Activated CD8-positive, alpha-beta memory T cell treated with anti-CD3 and anti-CD28 coated beads, Interleukin-2, amount 50 U/mL, for 48 hours (primary cell): ENCODE measurements around the gene CDH20.
"Not testable (repeated sequence)": the region's sequence is repeated elsewhere in the genome, so short reads cannot be mapped to it uniquely, and the experiment has no call there.

ENCODE experiments used
- DNase-seq: peaks from one replicate; pipeline ENCODE4 v3.0.0-alpha.2; 2020

Gene CDH20

DNA sequence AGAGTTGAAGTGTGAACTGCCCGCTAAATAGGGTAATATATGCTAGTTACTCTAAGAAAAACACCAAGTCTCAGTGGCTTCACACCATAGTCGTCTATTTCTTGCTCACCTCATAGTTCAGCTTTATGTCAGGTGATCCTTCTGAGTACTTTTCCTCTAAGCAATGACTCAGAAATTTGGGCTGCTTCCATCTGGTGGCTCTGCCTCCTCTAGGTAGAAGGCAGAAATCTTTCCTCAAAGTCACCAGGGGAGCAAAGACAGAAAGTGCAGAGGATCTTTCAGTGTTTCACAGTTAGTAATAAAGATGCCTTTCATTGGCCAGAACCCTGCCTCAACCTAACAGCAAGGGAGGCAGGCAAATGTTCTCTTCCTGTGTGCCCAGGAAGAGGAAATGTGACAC, 17.3 kb downstream of the CDH20 start:
- no peak for DNase-seq

DNA sequence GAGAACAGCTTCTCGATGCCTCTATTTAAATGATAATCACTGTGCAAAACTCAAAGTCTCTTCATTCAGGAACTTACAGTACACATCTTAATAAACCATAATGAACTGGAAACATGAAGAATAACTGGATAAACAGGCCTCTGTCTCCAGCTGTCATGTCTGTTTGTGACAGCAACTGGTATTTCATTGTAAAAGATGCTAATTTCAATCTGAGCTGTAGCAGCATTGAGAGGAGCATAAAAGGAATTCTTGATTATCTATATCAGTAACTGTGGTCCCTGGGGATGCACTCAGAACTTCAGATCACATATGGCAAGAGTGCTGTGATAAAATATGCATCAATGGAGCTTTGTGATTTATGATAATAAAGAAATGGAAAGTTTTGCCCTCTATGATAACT, 18.8 kb downstream of the CDH20 start:
- no peak for DNase-seq

DNA sequence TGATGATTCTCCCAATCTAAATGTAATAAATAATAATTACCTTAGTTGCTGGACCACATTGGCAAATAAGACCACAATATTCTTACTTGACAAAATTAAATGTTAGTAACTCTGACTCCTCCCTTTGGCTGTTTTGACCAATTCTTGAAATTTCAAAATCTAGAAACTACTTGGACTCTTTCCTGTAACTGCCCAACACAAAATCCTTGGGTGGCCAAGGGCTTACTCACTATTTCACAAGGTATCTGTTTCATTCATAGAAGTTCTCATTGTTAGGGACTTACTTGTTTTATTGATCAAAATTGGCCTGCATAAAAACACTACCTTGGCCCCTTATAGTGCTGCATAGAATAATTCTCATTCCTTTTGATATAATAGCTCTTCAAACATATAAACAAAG, 19.4 kb downstream of the CDH20 start:
- no peak for DNase-seq

DNA sequence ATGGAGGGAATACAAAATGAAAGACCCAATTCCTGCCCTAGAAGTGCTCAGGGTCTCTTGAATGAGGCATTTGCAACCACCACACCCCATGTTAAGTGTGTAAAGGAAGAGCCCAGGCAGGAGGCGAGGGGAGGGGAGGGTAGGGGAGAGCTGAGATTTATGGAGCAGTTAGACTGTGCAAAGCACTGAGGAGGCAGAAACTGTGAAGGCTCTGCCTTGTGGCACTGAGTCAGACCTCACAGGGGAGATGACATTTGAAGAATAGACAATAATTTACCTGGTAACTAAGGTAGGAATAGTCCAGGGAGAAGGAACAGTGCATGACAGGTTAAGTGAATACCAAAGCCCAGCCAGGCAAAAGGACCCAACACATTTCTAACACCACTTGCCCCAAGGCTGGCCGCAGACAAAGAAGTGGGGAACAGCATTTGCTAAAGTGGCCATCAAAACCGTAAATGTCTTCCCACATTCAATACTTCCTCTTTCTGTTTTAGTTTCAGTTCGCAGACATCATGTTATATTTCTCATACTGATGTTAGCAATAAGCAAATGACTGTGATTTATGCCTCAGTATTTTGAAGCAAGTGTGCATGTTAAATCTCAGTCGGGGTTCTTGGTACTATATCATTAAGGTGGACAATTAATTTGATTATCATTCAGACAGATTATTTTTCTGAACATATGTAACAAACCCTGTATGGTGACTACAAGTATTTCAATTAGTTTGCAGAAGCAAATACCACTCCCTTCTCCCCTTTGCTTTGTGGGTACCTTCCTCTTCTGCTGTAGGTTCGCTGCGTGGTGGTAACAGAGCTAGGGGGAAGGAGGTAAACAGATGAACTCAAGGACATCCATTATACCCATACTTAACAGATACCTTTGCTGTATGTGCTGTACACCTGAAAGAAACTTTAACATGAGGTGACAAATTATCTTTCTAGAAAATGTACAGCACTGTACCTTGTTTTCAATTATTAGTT, 27.5 kb downstream of the CDH20 start:
- no peak for DNase-seq

DNA sequence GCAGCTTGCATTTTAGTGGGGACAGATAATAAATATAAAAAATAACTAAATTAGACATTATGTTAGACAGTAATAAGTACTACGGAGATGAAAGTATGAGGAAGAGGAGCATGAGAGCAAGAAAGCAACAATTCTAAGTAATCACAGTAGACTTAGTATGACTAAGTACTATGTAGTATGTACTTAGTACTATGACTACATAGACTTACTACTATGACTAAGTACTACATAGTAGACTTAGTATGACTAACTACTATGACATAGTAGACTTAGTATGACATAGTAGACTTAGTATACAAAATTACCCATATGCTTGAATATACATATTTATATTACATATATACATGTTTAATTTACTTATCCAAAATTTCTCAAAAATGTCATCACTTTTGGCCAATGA, 29.3 kb downstream of the CDH20 start:
- DNase-seq: no peak

DNA sequence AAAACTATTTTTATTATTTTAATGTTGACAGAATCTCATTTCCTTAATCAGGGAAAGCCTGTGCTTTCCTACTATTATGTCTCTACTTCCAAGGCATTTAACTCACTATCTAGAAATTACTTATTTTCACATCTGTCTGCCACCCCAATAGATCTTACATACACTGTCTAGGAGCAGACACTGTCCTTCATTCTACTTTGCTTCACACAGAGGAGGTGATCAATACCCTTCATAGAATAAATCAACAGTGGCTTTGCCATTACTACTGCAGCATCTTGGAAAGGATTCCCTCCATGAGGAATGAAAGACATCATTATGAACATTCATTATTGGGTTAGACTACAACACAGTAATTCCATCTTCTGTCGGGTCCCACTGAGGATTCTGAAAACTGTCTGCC, 31.7 kb downstream of the CDH20 start:
- no peak for DNase-seq

DNA sequence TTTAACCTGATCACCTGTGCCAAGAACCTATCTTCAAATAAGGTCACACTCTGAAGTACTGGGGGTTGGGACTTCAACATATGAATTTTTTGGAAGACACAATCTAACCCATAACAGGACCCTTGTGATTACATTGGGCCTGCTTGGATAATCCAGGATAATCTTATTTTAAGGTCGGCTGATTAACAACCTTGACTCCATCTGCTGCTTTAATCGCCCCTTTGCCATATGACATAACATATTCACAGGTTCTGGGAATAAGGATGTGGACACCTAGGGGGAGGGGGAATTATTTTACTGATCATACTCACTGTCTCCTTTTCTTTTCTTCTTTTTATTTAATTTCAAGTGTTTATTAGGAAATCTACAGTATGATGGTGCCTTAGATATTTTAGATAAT, 34.8 kb downstream of the CDH20 start:
- no peak for DNase-seq

DNA sequence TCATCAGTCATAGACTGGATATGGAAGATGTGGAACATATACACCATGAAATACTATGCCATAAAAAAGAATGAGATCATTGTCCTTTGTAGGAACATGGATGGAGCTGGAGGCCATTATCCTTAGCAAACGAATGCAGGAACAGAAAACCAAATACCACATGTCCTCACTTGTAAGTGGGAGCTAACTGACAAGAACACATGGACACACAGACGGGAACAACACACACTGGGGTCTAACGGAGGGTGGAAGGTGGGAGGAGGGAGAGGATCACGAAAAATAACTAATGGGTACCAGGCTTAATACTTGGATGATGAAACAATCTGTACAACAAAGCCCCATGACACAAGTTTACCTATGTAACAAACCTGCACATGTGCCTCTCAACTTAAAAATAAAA, 36.4 kb downstream of the CDH20 start:
- DNase-seq: not testable (repeated sequence)

DNA sequence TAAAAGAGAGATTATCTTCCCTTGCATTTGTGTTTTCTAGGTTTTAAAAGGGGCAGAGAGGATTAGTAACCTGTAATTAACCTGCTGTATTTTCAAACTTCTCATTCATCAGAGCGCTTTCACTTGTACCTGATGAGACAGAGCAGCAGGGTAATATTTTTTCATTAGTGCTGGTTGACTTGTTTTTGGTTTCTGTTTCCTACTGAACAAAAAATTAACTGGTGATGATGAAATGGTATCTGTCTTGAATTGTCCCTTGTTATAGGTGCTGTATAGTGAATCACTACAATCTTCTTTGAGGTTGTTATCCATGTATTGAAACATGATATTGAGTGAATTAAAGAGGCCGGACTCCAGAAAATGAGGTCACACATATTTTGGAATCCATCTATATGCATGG, 37.9 kb downstream of the CDH20 start:
- no peak for DNase-seq

DNA sequence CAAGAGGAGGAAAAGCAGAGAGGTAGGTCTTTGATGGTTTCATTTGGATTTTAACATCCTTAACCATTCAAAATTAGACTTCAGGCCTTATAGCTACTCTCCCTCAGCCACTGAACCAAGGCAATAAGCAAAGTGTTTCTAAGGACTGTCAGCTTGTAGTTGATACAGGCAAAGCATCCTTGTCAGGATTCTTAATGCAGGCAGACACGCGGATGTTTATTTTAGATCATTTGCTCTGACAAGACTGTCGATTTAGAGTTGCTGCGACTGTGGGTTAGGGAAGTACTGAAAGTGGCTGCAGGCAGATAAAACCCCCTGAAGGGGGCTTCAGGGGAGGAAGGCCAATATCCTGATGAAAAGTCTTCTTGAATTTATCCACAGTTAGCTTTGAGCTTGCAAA, 46.6 kb downstream of the CDH20 start:
- no peak for DNase-seq

DNA sequence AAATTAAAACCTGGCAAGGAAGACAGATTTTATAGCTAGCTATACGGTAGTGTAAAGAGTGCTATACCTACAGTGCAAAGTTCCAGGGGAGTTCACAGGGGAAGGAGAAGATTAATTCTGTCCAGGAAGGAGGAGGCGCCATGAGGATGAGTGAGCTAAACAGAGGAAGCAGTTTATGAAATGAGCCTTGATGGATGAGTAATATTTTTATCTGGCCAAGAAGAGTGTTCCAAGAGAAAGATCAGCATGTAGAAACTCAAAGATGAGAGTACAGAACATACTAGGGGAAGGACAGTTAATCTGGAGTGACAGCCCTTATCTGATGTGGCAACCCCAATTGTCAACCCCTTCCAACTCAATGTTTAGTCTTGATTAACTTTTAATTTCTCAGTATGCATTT, 54.8 kb downstream of the CDH20 start:
- no peak for DNase-seq

DNA sequence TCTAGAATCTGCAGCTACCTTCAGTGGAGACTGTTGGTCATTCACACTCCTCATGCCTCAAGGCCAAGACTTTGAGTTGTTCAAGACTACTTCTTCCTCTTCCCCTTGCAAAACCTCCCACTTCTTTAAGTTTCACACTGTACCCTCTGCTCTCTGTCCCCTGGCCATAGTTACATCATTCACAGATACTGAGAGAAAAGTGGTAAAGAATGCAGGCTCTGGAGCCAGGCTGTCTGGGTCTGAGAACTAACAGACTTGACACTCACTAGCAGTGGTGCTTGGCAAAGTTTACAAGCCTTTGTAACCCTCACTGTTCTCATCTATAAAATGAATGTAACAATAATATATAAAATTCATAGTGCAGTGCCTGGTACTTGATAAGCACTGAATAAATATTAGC, 61.8 kb downstream of the CDH20 start:
- no peak for DNase-seq

DNA sequence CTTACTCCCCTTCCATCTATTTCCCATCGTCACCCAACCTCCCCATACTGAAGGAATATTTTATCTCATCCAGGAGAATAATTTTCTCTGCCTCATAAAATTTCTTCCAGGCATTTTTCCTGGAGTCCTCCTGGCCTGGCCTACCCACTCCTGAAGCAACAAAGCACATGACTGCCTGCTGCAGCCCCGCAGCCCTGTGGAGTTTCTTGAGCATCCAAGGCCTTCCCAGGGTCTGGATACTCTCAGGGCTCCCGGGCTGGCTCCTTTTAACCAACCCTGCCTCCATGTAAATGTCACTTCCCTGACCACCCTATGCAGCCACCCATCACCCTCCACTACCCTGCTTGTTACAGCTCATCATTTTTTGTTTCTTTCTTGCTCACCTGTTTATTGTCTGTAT, 64.0 kb downstream of the CDH20 start:
- no peak for DNase-seq

DNA sequence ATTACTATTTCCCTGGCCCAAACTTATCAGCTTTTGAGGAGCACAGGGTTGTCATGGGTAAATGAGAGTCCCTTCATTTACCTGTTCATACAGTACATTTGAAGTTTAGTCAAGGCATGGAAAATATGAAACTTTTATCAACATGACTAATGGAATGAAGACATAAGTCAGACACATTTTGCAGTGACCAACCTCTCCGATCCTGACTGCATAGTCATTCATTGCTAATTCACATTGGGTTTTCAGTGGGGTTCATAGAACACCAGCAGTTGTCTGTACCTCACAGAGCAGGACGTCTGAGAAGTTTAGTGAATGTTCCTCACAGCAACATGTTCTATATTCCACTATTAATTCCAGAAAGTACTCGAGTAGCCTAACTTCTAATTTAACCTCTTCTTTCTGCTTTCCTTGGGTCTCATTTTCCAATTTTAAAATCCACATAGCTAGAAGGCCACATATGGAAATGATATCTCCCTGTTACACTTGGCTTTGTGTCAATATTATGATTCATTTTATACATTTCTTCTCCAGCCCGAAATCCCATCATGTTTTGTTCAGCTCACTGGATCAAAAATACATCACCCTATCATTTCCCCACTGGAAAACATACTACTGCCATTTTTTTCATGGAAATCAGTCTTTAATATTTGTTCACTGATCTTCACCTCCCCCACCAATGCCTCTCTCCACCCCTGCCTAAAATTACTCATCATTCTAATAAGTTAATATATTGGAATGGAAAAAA, 65.9 kb downstream of the CDH20 start:
- DNase-seq: no peak

DNA sequence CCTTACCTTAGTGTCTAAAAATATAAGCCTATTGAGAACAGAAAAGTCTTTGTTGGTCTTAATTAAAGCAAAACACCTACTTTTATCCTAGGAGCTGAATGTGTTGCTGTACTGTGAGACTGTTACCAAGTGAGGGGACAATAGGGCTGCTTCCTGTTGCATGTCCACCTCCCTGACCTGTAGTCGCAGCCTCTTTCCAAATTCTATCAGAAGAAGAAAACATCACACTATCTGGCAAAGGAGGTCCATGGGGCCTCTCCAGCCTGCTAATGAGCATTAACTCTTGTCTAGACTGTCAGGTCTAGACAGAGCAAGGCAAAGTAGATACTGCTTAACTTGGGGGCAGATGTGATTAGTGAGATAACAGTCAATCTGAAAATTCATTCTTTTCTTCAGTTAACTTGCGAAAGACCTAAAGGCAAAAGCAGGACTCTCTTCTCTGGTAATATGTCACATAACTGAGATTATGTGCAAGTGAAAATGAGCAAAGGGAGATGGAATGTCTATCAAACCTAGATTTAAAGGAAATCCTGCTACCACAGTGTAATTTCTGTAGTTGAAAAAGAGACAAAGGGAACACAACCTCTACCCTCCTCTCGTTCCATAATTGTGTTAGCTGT, 66.9 kb downstream of the CDH20 start:
- DNase-seq: no peak

DNA sequence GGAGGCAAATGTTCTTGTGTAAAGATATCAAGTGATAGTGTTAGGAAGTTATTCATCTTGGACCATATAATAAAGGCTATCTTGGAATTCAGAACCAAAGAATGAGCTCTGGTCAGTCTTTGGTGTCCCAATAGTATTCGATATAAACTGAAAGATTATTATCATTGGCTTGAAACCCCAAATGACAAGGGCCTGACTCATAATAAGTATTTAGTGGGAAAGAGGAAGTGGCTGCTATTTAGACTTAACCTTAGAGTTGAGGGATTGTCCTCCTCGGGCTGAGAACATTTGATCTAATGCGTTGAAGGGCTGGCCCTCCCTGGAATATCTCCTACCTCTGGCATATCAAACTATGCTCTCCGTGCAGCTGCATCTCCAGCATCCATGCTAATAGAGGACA, 67.5 kb downstream of the CDH20 start:
- no peak for DNase-seq

DNA sequence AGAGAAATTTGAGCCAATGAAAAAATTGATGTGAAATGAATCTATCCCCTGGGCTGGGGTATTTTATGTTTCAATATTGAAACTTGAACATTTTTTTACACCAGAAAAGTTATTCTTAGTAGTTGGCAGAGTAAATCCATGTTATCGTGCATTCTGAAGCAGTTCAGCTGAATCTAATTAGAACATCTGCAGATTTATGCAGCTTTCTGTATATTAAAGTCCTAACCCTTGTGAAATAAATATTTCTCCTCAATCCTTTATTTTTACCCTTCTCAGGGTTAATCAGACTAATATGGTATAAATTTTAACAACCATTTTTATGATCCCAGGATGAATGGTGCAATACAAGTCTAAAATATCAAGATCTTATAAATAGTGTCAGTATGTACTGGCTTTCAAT, 69.5 kb downstream of the CDH20 start:
- no peak for DNase-seq

DNA sequence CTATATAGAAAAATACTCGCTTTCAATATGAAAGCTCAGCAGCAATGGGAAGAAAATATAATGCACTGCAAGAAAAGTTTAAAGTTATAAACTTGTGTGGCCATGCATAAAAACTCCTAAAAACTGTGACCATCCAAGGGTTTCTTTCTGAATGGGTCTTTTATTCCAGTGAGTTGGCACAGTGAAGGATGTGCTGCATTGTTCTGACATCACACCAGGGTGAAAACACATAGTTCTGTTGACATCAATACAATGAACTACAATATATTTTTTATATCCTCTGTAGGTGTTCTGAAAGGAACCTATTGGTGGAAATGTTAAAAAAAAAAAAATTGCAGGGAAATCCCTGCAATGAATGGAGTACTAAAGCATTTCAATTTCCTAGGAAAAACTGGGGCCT, 80.2 kb downstream of the CDH20 start:
- DNase-seq: no peak

DNA sequence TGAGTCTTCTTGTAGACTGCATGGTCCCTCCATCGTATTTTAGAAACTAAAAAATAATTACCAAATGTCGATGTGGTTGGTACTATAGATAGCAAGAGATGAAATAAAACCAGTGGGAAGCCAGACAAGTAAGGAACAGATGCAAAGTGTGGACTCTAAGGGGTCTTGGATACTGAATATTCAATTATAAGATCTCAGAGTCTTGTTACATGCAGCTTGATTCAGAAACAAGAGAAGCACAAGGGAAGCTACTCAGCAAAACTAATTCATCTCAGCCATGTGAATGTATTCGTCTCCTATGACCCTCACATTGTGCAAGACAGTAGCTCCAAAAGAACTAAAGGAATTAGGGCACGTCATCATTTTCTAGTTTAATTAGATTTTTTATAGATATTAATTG, 80.9 kb downstream of the CDH20 start:
- DNase-seq: no peak

DNA sequence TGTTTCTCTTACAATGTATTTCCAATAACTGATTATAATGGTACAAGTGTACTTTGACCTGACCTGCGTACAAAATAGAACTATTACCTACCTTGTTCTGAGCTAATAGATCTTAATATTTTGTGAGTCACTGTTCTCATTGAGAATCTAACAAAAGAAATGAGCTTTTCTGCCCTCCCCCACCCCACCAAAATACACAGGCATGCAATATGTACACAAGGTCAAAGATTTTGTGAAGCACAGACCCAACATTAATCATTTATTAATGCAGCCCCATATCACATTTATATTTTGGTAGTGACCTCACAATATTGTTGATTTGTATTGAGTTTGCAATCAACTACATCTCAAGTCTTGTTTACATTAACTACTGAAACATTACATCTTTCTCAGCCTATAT, 86.5 kb downstream of the CDH20 start:
- no peak for DNase-seq

DNA sequence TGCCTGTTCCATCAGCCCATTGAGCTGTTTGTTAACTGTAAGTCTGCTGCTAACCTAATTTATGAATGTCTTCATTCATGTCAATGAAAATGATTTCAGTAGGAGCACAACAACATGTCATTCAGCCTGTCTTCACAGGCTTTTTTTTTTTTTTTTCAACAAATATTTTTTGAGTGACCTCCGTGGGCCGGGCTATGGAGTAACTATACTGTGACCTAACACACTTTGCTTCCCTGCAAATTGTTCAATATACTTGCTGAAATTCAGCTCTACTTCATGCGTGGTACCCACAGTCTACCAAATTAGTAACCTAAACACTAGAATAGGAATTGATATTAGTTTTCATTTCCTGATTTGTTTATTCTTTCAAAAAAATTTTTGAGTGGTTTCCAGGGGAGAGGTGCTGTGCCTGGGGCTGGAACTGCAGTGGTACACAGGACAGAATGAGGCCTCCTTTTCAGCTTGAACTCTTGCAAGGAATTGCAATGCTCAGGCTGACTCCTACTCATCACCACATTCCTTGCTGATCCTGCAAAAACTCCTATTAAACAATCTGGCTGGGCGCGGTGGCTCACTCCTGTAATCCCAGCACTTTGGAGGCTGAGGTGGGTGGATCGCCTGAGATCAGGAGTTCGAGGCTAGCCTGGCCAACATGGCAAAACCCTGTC, 87.1 kb downstream of the CDH20 start:
- DNase-seq: no peak

DNA sequence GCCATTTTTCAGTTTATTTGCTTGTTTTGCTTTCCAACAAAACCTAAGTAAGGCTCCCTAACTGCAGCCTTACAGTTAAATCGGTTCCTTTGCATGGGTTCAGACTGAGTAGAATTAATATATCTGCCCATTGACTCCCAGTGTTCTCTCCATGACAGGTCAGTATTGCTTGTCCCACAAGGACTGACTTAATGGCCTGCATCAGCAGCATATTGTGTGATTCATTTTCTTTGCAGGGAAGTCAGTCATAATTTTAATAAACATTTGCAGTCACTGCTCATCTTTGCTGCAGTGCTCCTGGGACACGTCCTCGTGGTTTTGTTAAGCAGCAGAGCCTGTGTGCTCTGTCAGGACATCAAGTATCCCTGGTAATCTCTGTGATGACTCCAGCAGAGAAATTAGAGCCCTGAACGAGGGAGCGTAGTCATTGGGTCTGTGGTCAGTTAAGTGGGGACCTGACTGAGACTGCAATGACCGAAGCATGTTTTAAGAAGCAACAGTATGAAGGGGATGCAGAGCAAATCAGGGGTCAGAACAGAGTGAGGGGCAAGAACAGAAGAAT, 93.3 kb downstream of the CDH20 start:
- DNase-seq: no peak

DNA sequence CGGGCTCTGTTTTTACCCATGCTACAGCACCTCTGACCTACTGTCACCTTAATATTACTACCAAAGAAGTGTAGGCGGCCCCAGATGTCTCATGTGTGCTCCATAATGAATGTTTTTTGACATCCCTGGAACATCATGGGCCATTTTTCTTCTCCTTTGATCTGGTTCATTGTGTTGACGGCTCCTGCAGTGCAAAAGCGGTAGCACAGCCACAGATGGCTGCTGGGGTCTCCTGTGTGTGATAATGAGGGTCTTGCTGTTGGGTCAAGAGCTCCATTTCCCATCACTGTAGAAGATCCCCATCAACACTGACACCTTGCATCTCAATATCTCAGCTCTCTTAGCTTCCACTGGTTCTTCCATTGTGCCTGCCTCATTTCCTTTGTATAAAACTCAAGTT, 95.0 kb downstream of the CDH20 start:
- DNase-seq: no peak
